NCI-H524 (cell line): ENCODE data around the gene TMEM31.

Source experiments
- DNase-seq, 2 experiments: peaks; one replicate each; lab custom pipeline; 2025; lab: John Stamatoyannopoulos, UW

The TMEM31 gene

DNA sequence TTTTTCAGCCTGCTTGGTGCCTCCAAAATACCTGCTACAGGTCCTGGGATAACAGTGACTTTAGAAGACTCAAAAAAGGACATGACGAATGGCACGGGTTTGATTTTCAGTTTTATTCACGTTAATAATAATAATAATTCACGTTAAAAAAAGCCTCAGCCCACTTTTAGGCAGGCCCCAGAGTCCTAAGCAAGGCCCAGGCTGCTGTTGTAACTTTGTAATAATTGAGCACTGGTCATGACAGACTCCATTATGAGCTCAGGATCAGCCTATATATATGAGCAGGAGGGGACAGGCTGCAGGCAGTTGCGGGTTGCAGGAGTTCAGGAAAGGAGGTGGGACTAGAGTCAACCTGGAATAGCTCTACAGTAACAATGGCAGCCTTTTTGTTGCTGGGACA, at the start of gene TMEM31:
TMEM31 (plus strand) TSS at position 301 of the 400 bp plus-strand sequence. CDS start 1,350 bp downstream, outside the sequence.
- no peak for DNase-seq

DNA sequence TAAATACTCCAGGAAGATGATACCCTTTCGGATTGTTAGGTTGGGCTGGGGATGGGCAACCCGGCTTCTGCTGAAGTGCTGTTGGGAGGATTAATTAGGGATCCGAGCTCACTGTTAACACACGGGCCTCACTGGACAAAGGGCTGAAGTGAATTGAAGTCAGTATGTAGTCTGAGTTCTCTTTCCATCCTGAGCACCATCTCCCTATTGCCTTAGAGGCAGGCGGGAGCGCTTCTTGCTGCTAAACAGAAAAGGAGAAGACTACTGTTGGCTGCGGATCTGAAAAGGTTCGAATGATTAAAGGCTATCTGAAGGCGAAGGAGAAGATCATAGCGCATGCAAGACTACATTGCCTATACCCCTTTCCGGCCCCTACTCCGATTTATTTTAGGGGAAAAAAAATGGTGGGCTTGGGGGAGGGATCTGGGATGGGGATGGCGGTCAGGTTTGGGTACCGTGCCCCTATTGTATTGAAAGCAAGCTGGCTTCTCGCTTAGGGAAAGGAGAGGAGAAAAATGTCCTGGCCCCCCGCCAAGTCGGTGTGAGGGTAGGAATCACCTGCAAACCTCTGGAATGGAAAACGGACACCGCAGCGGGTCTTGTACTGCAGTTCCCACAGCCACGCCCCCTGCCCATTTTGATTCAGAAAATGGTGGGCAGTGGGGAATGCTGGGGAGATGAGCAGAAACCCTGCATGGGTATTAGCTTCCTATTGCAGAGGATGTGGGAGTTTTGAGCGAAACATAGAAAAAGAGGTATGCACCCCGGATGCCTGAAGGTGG, 46.5 kb upstream of the TMEM31 start:
- DNase-seq = no peak

- DNase-seq = no peak
These were observed 44.3 kb upstream of the TMEM31 start for GRCh38 chrX:103666202-103667107.

GRCh38 chrX:103669745-103670144, 41.0 kb upstream of the TMEM31 start:
- no peak for DNase-seq

- DNase-seq = peak in 1 of 2 experiments; percentile 28
These were observed 35.9 kb upstream of the TMEM31 start for GRCh38 chrX:103674531-103675454.

DNA sequence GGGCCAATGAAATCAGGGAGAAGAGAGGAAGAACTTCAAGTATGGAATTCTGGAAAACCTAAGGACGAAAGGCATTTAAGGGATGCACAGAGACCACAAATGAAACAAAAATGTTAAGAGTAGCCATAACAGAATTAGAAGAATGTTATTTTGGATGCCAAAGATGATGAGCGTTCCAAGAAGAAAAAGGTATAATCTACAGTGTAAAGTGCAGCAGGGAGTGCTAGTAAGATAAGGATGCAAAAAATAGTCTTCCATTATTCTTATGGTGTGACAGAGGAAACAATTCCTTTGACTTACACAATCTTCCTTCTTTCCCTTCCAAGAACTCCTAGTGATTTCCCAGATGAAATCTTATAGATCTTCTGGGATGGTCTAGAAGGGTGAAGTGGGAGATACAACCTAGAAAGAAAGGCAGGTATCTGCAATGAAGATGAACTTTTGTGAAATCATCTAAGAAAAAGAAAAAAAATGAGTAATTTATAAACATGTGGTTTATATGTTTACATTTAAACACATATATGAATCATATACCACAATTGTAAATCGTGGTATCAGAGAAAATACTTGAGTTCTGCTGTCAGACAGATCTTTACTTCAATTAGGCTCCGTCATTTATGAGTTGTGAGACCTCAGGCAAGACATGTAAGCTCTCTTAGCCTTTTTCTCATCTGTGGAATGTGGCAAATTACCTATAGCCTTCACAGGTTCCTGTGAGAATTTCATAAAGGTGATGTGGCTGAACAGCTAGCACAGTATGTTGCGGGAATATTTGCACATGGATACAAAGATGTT, 32.3 kb upstream of the TMEM31 start:
- no peak for DNase-seq

DNA sequence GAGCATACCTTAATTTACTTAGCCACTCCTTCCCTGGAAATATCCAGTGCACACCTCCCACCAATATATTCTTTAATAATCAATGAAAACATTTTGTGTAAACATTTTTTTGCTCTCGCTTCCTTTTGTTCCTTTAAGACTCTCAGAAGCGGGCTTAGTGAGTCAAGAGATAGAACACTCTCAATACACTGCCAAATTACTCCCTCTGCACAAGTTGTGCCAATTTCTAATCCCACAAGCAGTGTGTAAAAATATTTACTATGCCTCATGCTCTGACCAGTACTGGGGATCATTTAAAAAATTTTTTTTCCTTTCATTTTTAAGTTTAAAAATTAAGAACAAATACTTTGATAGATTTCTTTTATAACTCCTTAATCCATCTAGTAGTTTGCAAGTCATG, 29.3 kb upstream of the TMEM31 start:
- DNase-seq = no peak

- no peak for DNase-seq
These were observed 25.3 kb upstream of the TMEM31 start for GRCh38 chrX:103685396-103685795.

- DNase-seq = peak; percentile 99
These were observed 24.3 kb upstream of the TMEM31 start, which contains the start of gene MORF4L2 for GRCh38 chrX:103686199-103687072. MORF4L2 (minus strand) TSS chrX:103686699; CDS start chrX:103677027, 9,672 bp downstream.

DNA sequence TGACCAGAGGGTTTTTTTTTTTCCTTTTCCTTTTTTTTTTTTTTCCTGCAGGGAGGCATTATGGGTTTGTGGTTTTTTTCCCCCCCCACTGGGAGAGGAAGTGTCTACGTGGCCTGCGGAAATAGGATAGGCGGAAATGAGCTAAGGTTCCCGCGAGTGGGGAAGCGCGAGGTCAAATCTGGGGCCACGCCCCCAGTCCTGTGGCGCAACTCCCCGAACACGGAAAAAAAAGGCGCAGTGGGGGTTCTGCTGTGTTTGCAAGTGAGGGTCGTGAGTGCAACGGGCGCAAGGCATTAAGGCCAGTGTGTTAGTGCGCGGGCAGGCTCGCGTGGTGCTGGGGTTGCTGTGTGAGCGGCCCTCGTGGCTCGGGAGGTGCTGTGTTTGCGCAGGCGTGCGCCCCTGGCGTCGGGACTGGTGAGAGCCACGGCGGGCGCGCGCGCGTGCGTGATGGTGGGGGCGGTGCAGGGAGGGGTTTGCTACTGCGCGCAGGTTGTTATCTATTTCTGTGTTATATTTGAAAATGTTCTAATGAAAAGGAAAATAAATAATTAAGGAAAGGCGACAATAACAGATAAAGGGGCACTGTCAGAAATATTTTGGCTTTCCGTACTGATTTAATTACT, 23.5 kb upstream of the TMEM31 start:
- peak; percentile 88 to 99 for DNase-seq

DNA sequence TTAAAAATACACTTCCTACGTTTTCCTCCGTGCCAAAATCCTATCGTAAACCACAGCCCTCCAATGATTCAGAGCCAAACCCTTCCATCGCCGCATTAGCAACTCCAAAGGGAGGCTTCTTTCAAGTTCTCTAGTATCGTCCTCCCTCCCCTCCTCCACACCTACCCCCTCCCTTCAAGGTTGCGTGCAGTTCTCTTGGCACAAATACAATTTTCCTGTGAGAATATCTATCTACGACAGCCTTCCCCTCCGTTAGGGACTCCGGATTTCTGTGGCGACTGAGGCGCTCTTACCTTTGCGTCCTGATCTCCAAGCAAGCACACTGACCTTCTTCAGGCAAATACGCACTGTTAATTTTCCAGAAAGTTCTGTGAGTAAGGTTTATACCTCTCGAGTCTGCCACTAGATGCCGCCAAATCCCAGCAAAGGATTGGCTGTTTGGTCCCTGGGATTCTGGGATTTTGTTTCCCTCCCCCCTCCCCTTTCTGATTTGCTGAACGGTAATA, 23.0 kb upstream of the TMEM31 start:
- DNase-seq = peak; percentile 81 to 87

GRCh38 chrX:103688946-103689345, 21.8 kb upstream of the TMEM31 start:
- peak in 1 of 2 experiments; percentile 63 for DNase-seq

GRCh38 chrX:103691059-103691458, 19.6 kb upstream of the TMEM31 start:
- no peak for DNase-seq

DNA sequence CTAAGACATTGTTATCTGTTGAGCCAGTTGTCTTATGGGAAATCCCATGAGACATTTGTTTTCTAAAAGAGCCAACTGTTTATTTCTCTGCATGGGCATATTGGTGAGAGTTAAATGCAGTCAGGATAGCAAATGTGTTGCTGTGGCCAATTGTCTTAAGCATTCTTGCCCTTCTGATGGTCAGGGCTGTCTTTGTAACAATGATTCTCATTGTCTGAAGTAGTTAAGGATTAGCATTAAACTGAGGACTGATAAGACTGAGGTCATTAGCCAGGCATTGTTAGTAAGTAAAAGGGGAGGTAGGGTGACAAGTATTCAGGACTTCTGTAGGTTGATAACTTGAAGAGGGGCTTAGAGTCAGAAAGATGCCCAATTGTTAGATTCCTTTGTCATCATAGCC, 13.0 kb upstream of the TMEM31 start:
- DNase-seq = no peak

DNA sequence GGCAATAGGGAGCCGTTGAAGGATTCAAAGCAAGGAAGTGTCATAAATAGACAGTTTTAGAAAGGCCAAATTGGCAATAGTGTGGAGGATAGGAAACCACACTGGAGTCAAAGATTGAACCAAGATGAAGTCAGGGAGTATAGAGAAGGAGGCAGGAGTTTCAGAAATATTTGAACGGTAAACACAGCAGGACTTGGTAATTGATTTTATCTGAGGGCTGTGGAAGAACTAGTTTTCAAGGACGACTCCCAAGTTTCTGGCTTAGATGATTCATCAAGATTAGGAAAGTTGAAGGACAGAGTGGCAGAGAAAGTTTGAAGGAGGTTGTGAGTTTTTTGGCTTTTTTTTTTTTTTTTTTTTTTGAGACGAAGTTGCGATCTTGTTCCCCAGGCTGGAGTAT, 11.5 kb upstream of the TMEM31 start:
- DNase-seq = no peak

DNA sequence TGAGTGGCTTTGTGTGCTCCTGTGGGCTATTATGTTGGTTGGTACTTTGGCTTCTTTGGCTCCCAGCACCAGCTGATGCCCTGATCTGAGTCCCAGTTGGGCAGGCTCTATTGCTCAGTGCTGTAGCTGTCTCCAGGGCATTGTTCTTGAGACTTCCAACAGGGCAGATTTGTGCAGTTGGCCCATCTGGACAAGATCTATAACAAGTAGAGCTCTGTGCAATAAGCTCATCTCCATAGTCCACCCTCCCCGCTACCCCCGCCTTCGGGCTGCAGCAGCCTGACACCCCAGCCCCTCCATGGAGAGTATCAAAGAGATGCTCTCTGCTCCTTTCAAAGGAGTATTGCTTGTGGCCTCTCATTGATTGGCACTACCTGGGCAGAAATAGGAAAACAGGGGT, 5.8 kb upstream of the TMEM31 start:
- peak; percentile 64 to 86 for DNase-seq

DNA sequence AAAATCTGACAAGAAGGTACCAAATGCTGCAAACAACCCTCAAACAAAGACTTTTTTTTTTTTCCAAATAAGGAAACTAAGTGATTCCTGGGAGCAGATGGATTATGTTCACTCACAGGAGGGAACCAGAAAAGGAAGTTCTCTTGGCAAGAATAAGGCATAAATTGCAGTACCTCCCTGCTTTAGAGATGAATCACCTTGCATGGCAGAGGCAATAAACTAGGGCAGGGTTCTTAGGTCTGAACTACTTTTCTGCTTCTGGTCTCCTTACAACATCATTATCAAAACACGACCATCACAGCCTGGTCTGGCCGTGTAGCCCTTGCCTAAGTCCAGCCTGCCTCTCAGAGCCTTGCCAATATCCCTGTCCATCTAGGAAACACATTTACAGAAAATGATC, 6.3 kb downstream of the TMEM31 start:
- no peak for DNase-seq

DNA sequence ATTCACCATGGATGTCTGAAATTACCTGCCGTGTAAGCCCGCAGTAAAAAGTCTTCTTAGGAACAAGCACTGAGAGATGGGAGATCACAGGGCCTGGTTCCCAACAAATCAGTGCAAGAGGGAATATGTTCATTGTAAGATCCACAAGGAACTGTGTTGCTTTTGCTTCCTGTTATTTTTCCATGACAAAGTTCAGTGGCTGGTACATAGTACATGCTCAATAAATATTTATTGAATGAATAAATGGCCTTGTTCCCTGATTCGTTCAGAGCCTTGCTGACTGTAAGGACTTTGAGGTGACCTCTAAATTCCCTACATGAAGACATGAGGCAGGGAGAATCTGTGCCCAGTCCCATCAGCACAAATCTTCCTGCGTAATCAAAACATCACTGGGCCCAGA, 7.4 kb downstream of the TMEM31 start:
- DNase-seq = no peak

GRCh38 chrX:103722505-103722904, 11.8 kb downstream of the TMEM31 start:
- peak in 1 of 2 experiments; percentile 3 for DNase-seq
